ENCODE data around the gene ZPR1. TPM values are rescaled to one million over a fixed set of nuclear protein-coding genes. Genes with fewer than 3 reads are reported as not detected.

Gene ZPR1
- total RNA-seq, 4 donors from 2014 or later = 25.4 to 48.7 (median 36.8) TPM

GRCh38 chr11:116727990-116728389, 59.8 kb downstream of the ZPR1 start:
- TF ChIP-seq EP300 (IDR thresholded peaks at IDR 0.05) = no peak
- no peak for TF ChIP-seq CTCF (IDR thresholded peaks at IDR 0.05)
- no peak for TF ChIP-seq POLR2A (IDR thresholded peaks at IDR 0.05)
- no peak for TF ChIP-seq POLR2AphosphoS5 (IDR thresholded peaks at IDR 0.05)
- no peaks in the 10 kb centered on the region for H3K9me3 ChIP-seq
- H3K36me3 ChIP-seq = no peaks in the 10 kb centered on the region
- H3K27ac ChIP-seq = no peak overlapping the region
- no peak for DNase-seq (ENCODE audit: low spot score in 2 of 2)
- H3K4me1 ChIP-seq = peaks cover 27% of the 10 kb centered on the region
- H3K27me3 ChIP-seq = peaks cover 9% of the 10 kb centered on the region
- 58% methylated on average over 6 of the region's 6 CpGs for WGBS
- no peak overlapping the region for H3K4me3 ChIP-seq

- TF ChIP-seq POLR2A (IDR thresholded peaks at IDR 0.05) = no peak
- TF ChIP-seq POLR2AphosphoS5 (IDR thresholded peaks at IDR 0.05) = no peak
- no peak for TF ChIP-seq CTCF (IDR thresholded peaks at IDR 0.05)
- no peak for TF ChIP-seq EP300 (IDR thresholded peaks at IDR 0.05)
- 68% methylated on average over 14 of the region's 19 CpGs for WGBS
- peaks cover 7% of the 10 kb centered on the region for H3K27me3 ChIP-seq
Measured at GRCh38 chr11:116725434-116726221, 62.2 kb downstream of the ZPR1 start.

GRCh38 chr11:116724813-116725212, 63.0 kb downstream of the ZPR1 start:
- no peak for DNase-seq (ENCODE audit: low spot score in 2 of 2)
- no peak overlapping the region for H3K27ac ChIP-seq
- no peaks in the 10 kb centered on the region for H3K9me3 ChIP-seq
- no peaks in the 10 kb centered on the region for H3K36me3 ChIP-seq
- peaks cover 7% of the 10 kb centered on the region for H3K27me3 ChIP-seq
- TF ChIP-seq POLR2A (IDR thresholded peaks at IDR 0.05) = no peak
- TF ChIP-seq POLR2AphosphoS5 (IDR thresholded peaks at IDR 0.05) = no peak
- TF ChIP-seq CTCF (IDR thresholded peaks at IDR 0.05) = no peak
- no peak for TF ChIP-seq EP300 (IDR thresholded peaks at IDR 0.05)
- H3K4me1 ChIP-seq = peaks cover 15% of the 10 kb centered on the region
- WGBS = 82% methylated on average over 6 of the region's 6 CpGs
- H3K4me3 ChIP-seq = no peak overlapping the region

More at GRCh38 chr11:116725434-116726221, 62.2 kb downstream of the ZPR1 start:
- H3K27ac ChIP-seq = no peak overlapping the region
- peaks cover 23% of the 10 kb centered on the region for H3K4me1 ChIP-seq
- no peak overlapping the region for H3K4me3 ChIP-seq
- H3K9me3 ChIP-seq = no peaks in the 10 kb centered on the region
- H3K36me3 ChIP-seq = no peaks in the 10 kb centered on the region
- DNase-seq (ENCODE audit: low spot score in 2 of 2) = no peak

Other genes with a start within 250 kb of the ZPR1 start
- 10 to 100 TPM; 11.5 to 19.4 (median 14.3) TPM for gene BUD13, start 15.0 kb downstream of the ZPR1 start, total RNA-seq
- under 1 TPM in 1 of 4 donors, not detected in 3; 0.72 TPM for gene APOA5, start 3.9 kb upstream of the ZPR1 start, total RNA-seq
- gene APOA4, start 35.3 kb upstream of the ZPR1 start, total RNA-seq = 1 to 10 TPM in 2 of 4 donors, under 1 TPM in 1, not detected in 1; 0.34 to 3.9 (median 2.3) TPM
- 10 to 100 TPM in 1 of 4 donors, 1 to 10 TPM in 1, not detected in 2; 2.6 to 36.5 TPM for gene APOC3, start 41.9 kb upstream of the ZPR1 start, total RNA-seq
- 10 to 100 TPM in 1 of 4 donors, 1 to 10 TPM in 2, not detected in 1; 1.2 to 11.6 (median 2.9) TPM for gene APOA1, start 49.6 kb upstream of the ZPR1 start, total RNA-seq